ENCODE data around the gene SEC23IP. TPM values are rescaled to one million over a fixed set of nuclear protein-coding genes. Genes with fewer than 3 reads are reported as not detected.

Gene SEC23IP
- total RNA-seq, 2 donors from 2014 or later = 54.9 to 57.3 TPM

DNA sequence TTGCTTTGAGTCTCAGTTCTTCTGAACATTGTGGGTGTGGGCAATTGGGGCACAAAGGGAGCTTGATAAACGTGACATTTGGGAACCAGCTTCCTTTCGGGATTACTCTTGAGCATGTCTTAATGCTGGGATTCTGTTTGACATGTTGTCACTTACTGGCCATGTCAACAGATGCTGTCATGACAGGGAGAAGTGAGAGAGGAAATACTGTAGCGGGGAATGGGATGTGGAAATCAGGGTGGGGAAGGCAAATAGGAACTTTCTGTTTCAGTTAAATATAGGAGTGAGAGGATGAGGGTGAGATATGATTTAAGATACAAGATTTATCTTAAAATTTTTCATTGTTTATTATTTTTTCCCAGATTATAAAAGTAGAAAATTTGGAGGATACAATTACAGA lies 83.9 kb downstream of the SEC23IP start:
- TF ChIP-seq, protein P1, sequence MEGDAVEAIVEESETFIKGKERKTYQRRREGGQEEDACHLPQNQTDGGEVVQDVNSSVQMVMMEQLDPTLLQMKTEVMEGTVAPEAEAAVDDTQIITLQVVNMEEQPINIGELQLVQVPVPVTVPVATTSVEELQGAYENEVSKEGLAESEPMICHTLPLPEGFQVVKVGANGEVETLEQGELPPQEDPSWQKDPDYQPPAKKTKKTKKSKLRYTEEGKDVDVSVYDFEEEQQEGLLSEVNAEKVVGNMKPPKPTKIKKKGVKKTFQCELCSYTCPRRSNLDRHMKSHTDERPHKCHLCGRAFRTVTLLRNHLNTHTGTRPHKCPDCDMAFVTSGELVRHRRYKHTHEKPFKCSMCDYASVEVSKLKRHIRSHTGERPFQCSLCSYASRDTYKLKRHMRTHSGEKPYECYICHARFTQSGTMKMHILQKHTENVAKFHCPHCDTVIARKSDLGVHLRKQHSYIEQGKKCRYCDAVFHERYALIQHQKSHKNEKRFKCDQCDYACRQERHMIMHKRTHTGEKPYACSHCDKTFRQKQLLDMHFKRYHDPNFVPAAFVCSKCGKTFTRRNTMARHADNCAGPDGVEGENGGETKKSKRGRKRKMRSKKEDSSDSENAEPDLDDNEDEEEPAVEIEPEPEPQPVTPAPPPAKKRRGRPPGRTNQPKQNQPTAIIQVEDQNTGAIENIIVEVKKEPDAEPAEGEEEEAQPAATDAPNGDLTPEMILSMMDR (IDR thresholded peaks at IDR 0.05) = no peak
- Histone ChIP-seq H3K9ac (ENCODE audit: low read depth in 2 of 2, low read length in 2 of 2) (no peak overlapping the region), H3K9me3 (no peaks in the 10 kb centered on the region), H3K4me3 (no peak overlapping the region), H3K27me3 (no peaks in the 10 kb centered on the region), H3K36me3 (no peaks in the 10 kb centered on the region), H3K4me1 (no peaks in the 10 kb centered on the region), H3K27ac (no peak overlapping the region)
- DNase-seq = no peak
- intact Hi-C loops (cut with DNase I) = no loop called here

DNA sequence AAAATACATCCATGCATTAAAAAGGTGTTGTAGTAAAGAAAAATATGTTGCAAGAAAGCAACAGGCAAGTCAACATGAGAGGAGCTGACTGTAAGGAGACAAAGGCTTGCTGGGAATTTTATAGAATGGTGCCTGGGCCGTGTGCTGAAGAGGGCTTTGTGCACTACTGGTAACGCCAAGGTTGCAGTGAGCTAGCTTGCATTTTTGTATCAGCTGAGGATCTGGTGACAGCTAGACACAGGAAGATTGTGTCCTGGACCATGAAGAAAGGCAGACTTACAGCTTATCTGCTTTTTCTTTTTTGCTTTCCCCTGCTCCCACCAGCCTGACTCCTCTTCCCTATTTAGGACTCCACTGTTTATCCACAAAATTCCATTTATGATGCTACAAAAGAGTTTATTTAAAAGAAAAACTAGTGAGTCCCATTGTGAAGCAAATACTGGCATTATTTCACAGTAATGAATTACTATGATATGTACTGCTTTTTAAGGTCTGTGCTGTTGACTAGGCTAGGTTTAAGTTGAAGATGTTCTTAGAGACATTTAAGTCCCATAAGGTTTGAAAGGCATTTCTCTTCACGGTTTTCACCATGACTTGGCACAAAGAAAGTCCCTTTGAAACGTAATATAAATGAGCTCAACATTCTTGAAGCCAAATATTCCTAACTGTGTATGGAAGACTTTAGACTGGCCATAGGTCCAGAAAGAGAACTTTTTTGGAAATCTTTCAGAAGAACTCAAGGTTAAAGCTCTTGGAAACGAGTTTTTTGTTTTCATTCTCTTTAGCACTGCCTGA lies 88.6 kb downstream of the SEC23IP start:
- Histone ChIP-seq H3K27me3 (no peaks in the 10 kb centered on the region), H3K9me3 (no peaks in the 10 kb centered on the region), H3K4me3 (no peak overlapping the region), H3K27ac (no peak overlapping the region), H3K9ac (ENCODE audit: low read depth in 2 of 2, low read length in 2 of 2) (no peak overlapping the region), H3K4me1 (no peaks in the 10 kb centered on the region), H3K36me3 (no peaks in the 10 kb centered on the region)
- DNase-seq = no peak
- intact Hi-C loops (cut with DNase I) = no loop called here
- TF ChIP-seq, protein P1 (IDR thresholded peaks at IDR 0.05) = no peak

DNA sequence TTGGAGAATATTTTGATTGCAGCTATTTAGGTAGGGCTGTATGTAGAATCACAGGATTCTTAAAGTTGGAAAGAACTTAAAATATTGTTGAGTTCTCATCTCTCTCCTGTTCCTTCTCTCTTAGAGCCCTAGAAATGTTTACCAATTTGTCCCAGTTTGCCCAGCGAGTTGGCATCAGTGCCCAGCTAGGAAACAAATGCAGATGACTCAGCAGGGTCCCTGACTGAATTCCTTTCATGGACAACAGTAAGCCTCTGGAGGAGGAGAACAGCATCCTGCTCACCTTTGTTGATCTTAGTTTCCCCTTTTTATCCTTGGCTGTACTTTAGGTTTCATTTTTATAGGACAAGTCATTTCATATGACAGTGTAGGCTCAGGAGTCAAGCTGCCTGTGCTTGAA lies 89.3 kb downstream of the SEC23IP start:
- no peak for DNase-seq
- H3K9me3 ChIP-seq = no peaks in the 10 kb centered on the region
- no peaks in the 10 kb centered on the region for H3K36me3 ChIP-seq
- no peaks in the 10 kb centered on the region for H3K27me3 ChIP-seq
- H3K4me3 ChIP-seq = no peak overlapping the region
- no peaks in the 10 kb centered on the region for H3K4me1 ChIP-seq
- no peak overlapping the region for H3K9ac ChIP-seq (ENCODE audit: low read depth in 2 of 2, low read length in 2 of 2)
- intact Hi-C loops (cut with DNase I) = no loop called here
- TF ChIP-seq, protein P1 (IDR thresholded peaks at IDR 0.05) = no peak
- no peak overlapping the region for H3K27ac ChIP-seq

DNA sequence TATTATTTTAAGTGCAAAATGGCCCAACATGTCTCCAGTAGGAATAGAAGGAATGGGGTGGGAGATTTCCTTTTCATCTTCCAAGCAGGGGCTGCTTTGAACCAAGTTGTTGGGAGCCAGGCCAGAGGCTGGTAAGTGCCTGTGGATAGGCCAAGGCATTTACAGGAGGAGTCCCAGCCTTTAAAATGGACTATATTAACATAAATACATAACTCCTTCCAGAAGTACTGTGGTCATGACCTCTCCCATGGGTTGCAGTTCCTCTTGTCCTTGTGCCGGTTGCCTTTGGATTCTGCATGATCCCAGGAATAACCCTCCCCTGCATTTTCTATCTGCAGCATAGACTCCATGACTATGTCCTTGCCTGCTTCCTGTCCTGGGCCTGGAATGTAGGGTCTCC lies 95.8 kb downstream of the SEC23IP start:
- DNase-seq = no peak
- Histone ChIP-seq H3K9ac (ENCODE audit: low read depth in 2 of 2, low read length in 2 of 2) (no peak overlapping the region), H3K9me3 (no peaks in the 10 kb centered on the region), H3K4me3 (no peak overlapping the region), H3K4me1 (no peaks in the 10 kb centered on the region), H3K27me3 (no peaks in the 10 kb centered on the region), H3K36me3 (no peaks in the 10 kb centered on the region), H3K27ac (no peak overlapping the region)
- TF ChIP-seq, protein P1 (IDR thresholded peaks at IDR 0.05) = no peak
- intact Hi-C loops (cut with DNase I) = no loop called here

DNA sequence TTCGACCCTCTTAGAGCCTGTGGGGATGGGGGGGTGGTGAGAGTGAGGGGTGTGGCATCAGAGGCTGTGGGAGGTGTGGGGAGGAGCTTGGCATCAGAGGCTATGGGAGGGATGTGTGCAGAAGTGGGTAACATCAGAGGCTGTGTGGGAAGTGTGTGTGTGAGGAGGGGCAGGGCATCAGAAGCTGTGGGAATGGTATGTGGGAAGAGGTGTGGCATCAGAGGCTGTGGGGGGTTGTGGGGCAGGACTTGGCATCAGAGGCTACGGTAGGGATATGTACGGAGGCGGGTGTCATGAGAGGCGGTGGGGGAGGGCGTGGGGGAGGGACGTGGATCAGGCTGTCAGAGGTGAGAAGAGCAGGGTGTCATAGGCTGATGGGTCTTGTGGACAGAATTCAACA lies 97.4 kb downstream of the SEC23IP start:
- Histone ChIP-seq H3K27me3 (no peaks in the 10 kb centered on the region), H3K4me3 (no peak overlapping the region), H3K9ac (ENCODE audit: low read depth in 2 of 2, low read length in 2 of 2) (no peak overlapping the region), H3K4me1 (no peaks in the 10 kb centered on the region), H3K36me3 (no peaks in the 10 kb centered on the region), H3K9me3 (no peaks in the 10 kb centered on the region), H3K27ac (no peak overlapping the region)
- TF ChIP-seq, protein P1 (IDR thresholded peaks at IDR 0.05) = no peak
- intact Hi-C loops (cut with DNase I) = no loop called here
- no peak for DNase-seq
